Measurements from ENCODE around the gene CFAP100.

GRCh38 chr3:126452213-126452612 lies 57.5 kb downstream of the CFAP100 start:
- no peak for TF ChIP-seq CTCF (conservative IDR thresholded peaks at IDR 0.05)
- TF ChIP-seq ZFX (IDR thresholded peaks at IDR 0.05): no peak

Measured in C4-2B (cell line).